ENCODE measurements around the gene PCYT1B.

Gene PCYT1B

DNA sequence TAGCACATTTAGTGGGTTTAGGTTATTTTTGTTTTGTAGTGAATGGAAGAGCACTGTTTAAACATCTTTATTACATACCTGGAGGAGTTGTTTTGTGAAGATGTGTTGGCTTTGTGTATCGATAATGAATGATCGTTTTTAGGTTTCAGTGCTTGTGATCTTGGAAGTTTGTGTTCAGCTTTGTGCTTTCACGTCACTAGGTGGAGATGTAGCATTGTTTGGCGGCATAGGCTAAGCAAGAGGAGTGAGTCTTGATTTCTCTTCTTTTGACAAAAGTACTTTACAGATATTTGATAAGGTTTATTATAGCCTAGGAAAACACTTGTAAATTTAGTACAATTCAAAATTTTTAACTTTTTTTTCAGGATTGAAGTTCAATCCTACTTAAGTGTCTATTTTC, 131.7 kb downstream of the PCYT1B start:
- no peak for DNase-seq

DNA sequence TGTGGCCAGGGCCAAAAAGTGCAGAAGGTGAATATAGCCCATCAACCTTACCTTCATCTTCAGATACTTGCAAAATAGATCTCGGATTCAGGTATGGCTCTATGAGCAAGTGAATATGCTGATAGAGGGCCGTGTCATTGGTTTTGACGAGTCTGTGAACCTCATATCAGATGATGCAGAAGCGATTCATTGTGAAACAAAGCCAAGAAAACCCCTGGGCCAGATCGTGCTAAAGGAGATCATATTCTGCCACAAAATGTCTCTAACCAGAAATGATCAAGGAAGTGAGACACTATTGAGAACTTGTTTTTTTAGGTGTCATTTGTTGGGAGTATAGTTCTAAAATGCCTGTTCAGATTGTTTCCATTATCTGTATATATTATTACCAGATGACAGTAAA, 133.7 kb downstream of the PCYT1B start:
- DNase-seq: no peak

DNA sequence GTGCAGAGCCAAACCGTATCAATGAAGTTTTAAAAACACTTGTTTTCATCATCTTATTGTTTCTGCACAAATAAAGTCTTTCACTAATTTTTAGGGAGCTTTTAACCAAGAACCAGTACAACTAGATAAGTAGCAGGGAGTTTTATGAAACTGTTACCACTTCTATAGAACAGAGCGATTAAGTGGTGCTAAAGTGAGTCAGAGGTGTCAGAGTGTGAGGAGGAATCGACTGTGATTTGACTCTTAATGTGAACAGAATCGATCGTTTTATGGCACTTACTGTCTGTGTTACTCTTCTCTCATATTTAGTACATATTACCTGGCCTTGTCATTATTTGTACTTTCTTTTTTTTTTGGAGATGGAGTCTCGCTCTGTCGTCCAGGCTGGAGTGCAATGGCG, 138.8 kb downstream of the PCYT1B start:
- no peak for DNase-seq

Data from fibroblast of skin of right quadriceps (primary cell).